ENCODE measurements around the gene RTBDN. TPM values are rescaled to one million over a fixed set of nuclear protein-coding genes. Genes with fewer than 3 reads are reported as not detected.

The RTBDN gene
- total and polyA plus RNA-seq, 10 of the 15 experiments (the other 5 are each of a cell fraction or from before 2014, with no cell fraction given): 0.45 TPM; not detected in 9

DNA sequence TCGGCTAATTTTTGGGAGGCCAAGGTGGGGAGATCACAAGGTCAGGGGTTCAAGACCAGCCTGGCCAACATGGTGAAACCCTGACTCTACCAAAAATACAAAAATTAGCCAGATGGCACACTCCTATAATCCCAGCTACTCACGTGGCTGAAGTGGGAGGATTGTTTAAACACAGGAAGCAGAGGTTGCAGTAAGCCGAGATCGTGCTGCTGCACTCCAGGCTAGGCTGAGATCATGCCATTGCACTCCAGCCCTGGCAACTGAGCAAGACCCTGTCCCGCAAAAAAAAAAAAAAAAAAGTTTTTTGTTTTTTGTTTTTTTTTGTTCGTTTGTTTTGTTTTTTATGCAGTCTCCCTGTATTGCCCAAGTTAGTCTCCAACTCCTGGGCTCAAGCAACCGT, 25.2 kb upstream of the RTBDN start:
- ATAC-seq (no peak), FAIRE-seq (no peak), DNase-seq (ENCODE audit: low read depth, low spot score) (no peak)
- RAD21 ChIA-PET (ENCODE audit: unreplicated experiment): no interaction called here
- Histone ChIP-seq H3K4me2 (ENCODE audit: control insufficient read depth, insufficient read depth) (no peak overlapping the region), H3K79me2 (ENCODE audit: control insufficient read depth, insufficient read depth, low read length) (no peaks in the 10 kb centered on the region), H4K20me1 (ENCODE audit: control insufficient read depth, insufficient read depth) (no peaks in the 10 kb centered on the region), H3K4me1 (ENCODE audit: control insufficient read depth, insufficient read depth, low read length) (no peaks in the 10 kb centered on the region; the same call in 1 of the 2 replicates), H2AFZ (ENCODE audit: control insufficient read depth, low read depth, low read length) (no peak overlapping the region), H3K27ac (ENCODE audit: control insufficient read depth, insufficient read depth) (no peak overlapping the region), H3K9ac (ENCODE audit: control insufficient read depth, insufficient read depth, low read length) (no peak overlapping the region), H3K27me3 (replicated peaks in 1 of 2; ENCODE audit: control insufficient read depth in 2 of 2, insufficient read depth in 2 of 2, low read length in 1 of 2) (no peaks in the 10 kb centered on the region), H3K36me3 (ENCODE audit: control insufficient read depth in 2 of 2, insufficient read depth in 2 of 2, low read length in 1 of 2) (no peaks in the 10 kb centered on the region), H3K4me3 (no peak overlapping the region), H3K9me3 (replicated peaks; ENCODE audit: control insufficient read depth, insufficient read depth, low read length) (no peaks in the 10 kb centered on the region)
- intact Hi-C loops (cut with micrococcal nuclease; ENCODE audit: unreplicated experiment) (no loop called here), in situ Hi-C loops (cut with MboI) (no loop called here)
- POLR2A ChIA-PET: no interaction called here
- SMC1A ChIA-PET (ENCODE audit: uncharacterized antibody, unreplicated experiment): no interaction called here
- BruUV-seq (replicated peaks): no TSS peak
- CTCF ChIA-PET: interaction anchor here (0.7 to 1.1 kb wide), 2 partner anchors 22 to 1009 kb away, joined by 3 read pairs; partner anchors contain the start of gene DNASE2
- TF ChIP-seq BCL3 (IDR thresholded peaks at IDR 0.05; ENCODE audit: borderline replicate concordance, insufficient read depth, low read depth, low read length, poor library complexity, severe bottlenecking) (no peak), ASH2L (IDR thresholded peaks at IDR 0.05; ENCODE audit: borderline replicate concordance, low read depth) (no peak), SIX5 (IDR thresholded peaks at IDR 0.05; ENCODE audit: low read depth, low read length, severe bottlenecking) (no peak)
- WGBS (ENCODE audit: insufficient coverage, insufficient replicate concordance, low lambda C conversion rate, missing lambda C conversion rate): 42% methylated on average over 5 of the region's 7 CpGs

DNA sequence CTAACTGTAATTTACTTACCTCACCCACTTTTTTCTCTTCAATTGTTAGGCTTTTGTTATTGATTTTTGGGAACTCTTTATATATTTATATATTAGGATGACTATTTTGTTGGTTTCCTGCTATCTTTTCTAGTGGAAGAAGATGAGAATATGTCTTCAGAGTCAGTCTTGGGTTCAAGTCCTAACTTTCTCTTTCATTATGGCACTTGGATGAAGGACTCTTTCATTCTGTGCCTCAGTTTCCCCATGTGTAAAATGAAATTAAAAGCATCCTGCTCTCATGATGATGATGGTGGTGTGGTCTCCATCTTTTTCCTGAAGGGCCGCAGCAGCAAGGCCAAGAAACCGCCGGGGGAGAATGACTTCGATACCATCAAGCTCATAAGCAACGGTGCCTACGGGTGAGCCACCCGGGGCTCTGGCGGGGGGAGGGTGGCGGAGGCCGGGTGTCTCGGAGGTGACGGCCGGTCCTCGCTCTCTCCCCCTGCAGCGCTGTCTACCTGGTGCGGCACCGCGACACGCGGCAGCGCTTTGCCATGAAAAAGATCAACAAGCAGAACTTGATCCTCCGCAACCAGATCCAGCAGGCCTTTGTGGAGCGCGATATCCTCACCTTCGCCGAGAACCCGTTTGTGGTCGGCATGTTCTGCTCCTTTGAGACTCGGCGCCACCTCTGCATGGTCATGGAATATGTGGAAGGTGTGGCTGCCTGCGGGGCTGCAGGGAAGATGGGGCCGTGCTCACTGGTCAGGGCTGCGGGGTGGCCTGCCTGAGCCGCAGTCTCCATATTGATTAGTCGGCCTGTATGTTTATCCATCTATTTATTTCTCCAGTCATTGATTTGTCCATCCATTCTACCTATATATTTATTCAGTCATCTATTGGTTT, 23.9 kb upstream of the RTBDN start:
- RAD21 ChIA-PET (ENCODE audit: unreplicated experiment): no interaction called here
- H2AFZ ChIP-seq (ENCODE audit: control insufficient read depth, low read depth, low read length): no peak overlapping the region
- H3K27me3 ChIP-seq (replicated peaks in 1 of 2; ENCODE audit: control insufficient read depth in 2 of 2, insufficient read depth in 2 of 2, low read length in 1 of 2): no peaks in the 10 kb centered on the region
- DNase-seq (ENCODE audit: low read depth, low spot score): no peak
- H3K9me3 ChIP-seq (replicated peaks; ENCODE audit: control insufficient read depth, insufficient read depth, low read length): no peaks in the 10 kb centered on the region
- no peak overlapping the region for H3K4me2 ChIP-seq (ENCODE audit: control insufficient read depth, insufficient read depth)
- CTCF ChIA-PET: interaction anchor here (0.9 kb wide), 1 partner anchor 10 kb away, joined by 4 read pairs; no protein-coding TSS in a partner anchor
- H3K4me3 ChIP-seq: no peak overlapping the region
- no peak overlapping the region for H3K9ac ChIP-seq (ENCODE audit: control insufficient read depth, insufficient read depth, low read length)
- POLR2A ChIA-PET: no interaction called here
- no TSS peak for BruUV-seq (replicated peaks)
- SMC1A ChIA-PET (ENCODE audit: uncharacterized antibody, unreplicated experiment): no interaction called here
- no peaks in the 10 kb centered on the region; the same call in 1 of the 2 replicates for H3K4me1 ChIP-seq (ENCODE audit: control insufficient read depth, insufficient read depth, low read length)
- 82% methylated on average over 35 of the region's 35 CpGs for WGBS (ENCODE audit: insufficient coverage, insufficient replicate concordance, low lambda C conversion rate, missing lambda C conversion rate)
- H3K36me3 ChIP-seq (ENCODE audit: control insufficient read depth in 2 of 2, insufficient read depth in 2 of 2, low read length in 1 of 2): no peaks in the 10 kb centered on the region
- no peaks in the 10 kb centered on the region for H4K20me1 ChIP-seq (ENCODE audit: control insufficient read depth, insufficient read depth)
- no peak overlapping the region for H3K27ac ChIP-seq (ENCODE audit: control insufficient read depth, insufficient read depth)
- FAIRE-seq: no peak
- no peaks in the 10 kb centered on the region for H3K79me2 ChIP-seq (ENCODE audit: control insufficient read depth, insufficient read depth, low read length)
- intact Hi-C loops (cut with micrococcal nuclease; ENCODE audit: unreplicated experiment) (no loop called here), in situ Hi-C loops (cut with MboI) (no loop called here)
- no peak for ATAC-seq
- TF ChIP-seq MEF2B (IDR thresholded peaks at IDR 0.05; ENCODE audit: partially characterized antibody, poor library complexity, severe bottlenecking): no peak
- TF ChIP-seq, protein P1, sequence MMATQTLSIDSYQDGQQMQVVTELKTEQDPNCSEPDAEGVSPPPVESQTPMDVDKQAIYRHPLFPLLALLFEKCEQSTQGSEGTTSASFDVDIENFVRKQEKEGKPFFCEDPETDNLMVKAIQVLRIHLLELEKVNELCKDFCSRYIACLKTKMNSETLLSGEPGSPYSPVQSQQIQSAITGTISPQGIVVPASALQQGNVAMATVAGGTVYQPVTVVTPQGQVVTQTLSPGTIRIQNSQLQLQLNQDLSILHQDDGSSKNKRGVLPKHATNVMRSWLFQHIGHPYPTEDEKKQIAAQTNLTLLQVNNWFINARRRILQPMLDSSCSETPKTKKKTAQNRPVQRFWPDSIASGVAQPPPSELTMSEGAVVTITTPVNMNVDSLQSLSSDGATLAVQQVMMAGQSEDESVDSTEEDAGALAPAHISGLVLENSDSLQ (IDR thresholded peaks at IDR 0.05): no peak
- TF ChIP-seq POLR2AphosphoS2 (IDR thresholded peaks at IDR 0.05; ENCODE audit: low read depth, low read length): no peak
- TF ChIP-seq KLF5 (IDR thresholded peaks at IDR 0.05; ENCODE audit: partially characterized antibody): no peak
- no peak for TF ChIP-seq NBN (IDR thresholded peaks at IDR 0.05)
- no peak for TF ChIP-seq IKZF1 (conservative IDR thresholded peaks at IDR 0.05)
- TF ChIP-seq MTA3 (IDR thresholded peaks at IDR 0.05; ENCODE audit: borderline replicate concordance, low read length): no peak
